SU-DHL-6 (cell line): ENCODE measurements around the gene ITSN1.

ENCODE experiments used
- EZH2phosphoT487 ChIP-seq: fragments of 200-600 bp; sonication (generic), shearing (Covaris generic); conservative IDR thresholded peaks from 2 replicates; pipeline ENCODE4 v1.6.1; 2018; ENCODE audit warnings: mild to moderate bottlenecking, antibody characterized with exemption, low read length, moderate library complexity, mixed read lengths
- TF ChIP-seq, protein P1 (sequence below): fragments of 200-600 bp; sonication (generic); IDR thresholded peaks from one replicate; pipeline ENCODE4 v1.5.1; 2017; ENCODE audit warnings: antibody characterized with exemption, mild to moderate bottlenecking, low read length, moderate library complexity; ENCODE audit not compliant: insufficient read depth, poor library complexity, severe bottlenecking

DNA sequence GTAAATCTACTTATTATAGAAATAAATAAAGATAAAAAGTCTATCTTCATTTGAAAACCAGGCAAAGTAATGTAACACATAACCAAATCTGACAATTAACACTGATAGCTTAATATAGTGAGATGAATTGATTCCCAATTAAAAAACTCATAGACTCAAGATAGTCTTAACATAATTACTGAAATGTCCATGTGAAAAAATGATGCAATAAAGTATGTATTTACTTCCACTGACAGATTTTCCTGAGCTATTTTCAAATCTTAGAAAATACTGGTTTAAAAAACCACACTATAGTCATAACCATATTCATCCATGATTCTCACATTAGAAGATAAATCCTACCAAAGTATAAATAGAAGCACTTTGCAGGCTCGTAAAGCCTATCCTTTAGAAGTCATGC is 44.2 kb upstream of the ITSN1 start:
- TF ChIP-seq, protein P1, sequence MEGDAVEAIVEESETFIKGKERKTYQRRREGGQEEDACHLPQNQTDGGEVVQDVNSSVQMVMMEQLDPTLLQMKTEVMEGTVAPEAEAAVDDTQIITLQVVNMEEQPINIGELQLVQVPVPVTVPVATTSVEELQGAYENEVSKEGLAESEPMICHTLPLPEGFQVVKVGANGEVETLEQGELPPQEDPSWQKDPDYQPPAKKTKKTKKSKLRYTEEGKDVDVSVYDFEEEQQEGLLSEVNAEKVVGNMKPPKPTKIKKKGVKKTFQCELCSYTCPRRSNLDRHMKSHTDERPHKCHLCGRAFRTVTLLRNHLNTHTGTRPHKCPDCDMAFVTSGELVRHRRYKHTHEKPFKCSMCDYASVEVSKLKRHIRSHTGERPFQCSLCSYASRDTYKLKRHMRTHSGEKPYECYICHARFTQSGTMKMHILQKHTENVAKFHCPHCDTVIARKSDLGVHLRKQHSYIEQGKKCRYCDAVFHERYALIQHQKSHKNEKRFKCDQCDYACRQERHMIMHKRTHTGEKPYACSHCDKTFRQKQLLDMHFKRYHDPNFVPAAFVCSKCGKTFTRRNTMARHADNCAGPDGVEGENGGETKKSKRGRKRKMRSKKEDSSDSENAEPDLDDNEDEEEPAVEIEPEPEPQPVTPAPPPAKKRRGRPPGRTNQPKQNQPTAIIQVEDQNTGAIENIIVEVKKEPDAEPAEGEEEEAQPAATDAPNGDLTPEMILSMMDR: no peak
- TF ChIP-seq EZH2phosphoT487: no peak
